Glutamatergic neuron (in vitro differentiated cells): Measurements from ENCODE around the gene MAP3K20. TPM values are rescaled to one million over a fixed set of nuclear protein-coding genes. Genes with fewer than 3 reads are reported as not detected.

Experiments
- DNase-seq: peaks from one replicate; pipeline ENCODE4 v3.0.0; 2022
- H3K27ac Mint-ChIP-seq: one replicate; pipeline ENCODE4 v1.8.0; 2020; ENCODE audit warnings: mild to moderate bottlenecking, mixed read lengths, inconsistent platforms; ENCODE audit not compliant: unreplicated experiment
- H3K27me3 Mint-ChIP-seq: one replicate; pipeline ENCODE4 v1.8.0; 2020; ENCODE audit warnings: mild to moderate bottlenecking, moderate library complexity, mixed read lengths, inconsistent platforms; ENCODE audit not compliant: unreplicated experiment
- H3K36me3 Mint-ChIP-seq: one replicate; pipeline ENCODE4 v1.8.0; 2020; ENCODE audit warnings: mild to moderate bottlenecking, mixed read lengths, inconsistent platforms; ENCODE audit not compliant: unreplicated experiment
- H3K4me1 Mint-ChIP-seq: one replicate; pipeline ENCODE4 v1.8.0; 2020; ENCODE audit warnings: mild to moderate bottlenecking, low read depth, mixed read lengths, inconsistent platforms; ENCODE audit not compliant: unreplicated experiment
- H3K4me3 Mint-ChIP-seq: one replicate; pipeline ENCODE4 v1.8.0; 2020; ENCODE audit warnings: mild to moderate bottlenecking, mixed read lengths, inconsistent platforms; ENCODE audit not compliant: unreplicated experiment
- H3K9me3 Mint-ChIP-seq: one replicate; pipeline ENCODE4 v1.8.0; 2020; ENCODE audit warnings: mild to moderate bottlenecking, moderate library complexity, mixed read lengths, inconsistent platforms; ENCODE audit not compliant: unreplicated experiment
- CTCF ChIP-seq: fragments of 200-600 bp; sonication (generic); IDR thresholded peaks from one replicate; pipeline ENCODE4 v1.5.0; 2021; ENCODE audit not compliant: partially characterized antibody, unreplicated experiment
- total RNA-seq: library from RNA; stranded (reverse); fragmentation: NEBNext Ultra II Directional; extraction: Animal tissue kit (Norgen Biotek cat#: 25700); gene quantifications from one replicate; pipeline ENCODE4 v1.2.1, GENCODE V29; 2021; ENCODE audit not compliant: unreplicated experiment

MAP3K20 gene
- total RNA-seq, 1 donor from 2014 or later = 0.76 TPM

DNA sequence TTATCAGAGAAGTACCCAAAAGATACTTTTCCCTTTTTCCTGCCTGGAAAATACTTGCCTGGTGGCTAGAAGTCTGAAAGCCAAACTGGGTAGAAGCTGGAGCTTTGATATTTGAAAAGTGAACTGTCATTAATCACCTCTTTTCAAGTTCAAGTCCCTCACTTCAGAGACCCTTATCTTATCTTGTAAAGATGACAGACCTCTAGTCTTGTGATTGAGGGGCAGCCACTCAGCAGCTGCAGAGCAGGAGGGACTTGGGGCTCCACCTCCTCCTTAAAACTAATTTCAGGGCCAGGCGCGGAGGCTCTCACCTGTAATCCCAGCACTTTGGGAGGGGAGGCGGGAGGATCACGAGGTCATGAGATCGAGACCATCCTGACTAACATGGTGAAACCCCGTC is 214.9 kb downstream of the MAP3K20 start:
- H3K9me3 Mint-ChIP-seq = no peaks in the 10 kb centered on the region
- no peaks in the 10 kb centered on the region for H3K4me1 Mint-ChIP-seq
- no peak overlapping the region for H3K27ac Mint-ChIP-seq
- no peaks in the 10 kb centered on the region for H3K27me3 Mint-ChIP-seq
- no peak for DNase-seq
- no peaks in the 10 kb centered on the region for H3K36me3 Mint-ChIP-seq
- TF ChIP-seq CTCF = no peak
- H3K4me3 Mint-ChIP-seq = no peak overlapping the region

DNA sequence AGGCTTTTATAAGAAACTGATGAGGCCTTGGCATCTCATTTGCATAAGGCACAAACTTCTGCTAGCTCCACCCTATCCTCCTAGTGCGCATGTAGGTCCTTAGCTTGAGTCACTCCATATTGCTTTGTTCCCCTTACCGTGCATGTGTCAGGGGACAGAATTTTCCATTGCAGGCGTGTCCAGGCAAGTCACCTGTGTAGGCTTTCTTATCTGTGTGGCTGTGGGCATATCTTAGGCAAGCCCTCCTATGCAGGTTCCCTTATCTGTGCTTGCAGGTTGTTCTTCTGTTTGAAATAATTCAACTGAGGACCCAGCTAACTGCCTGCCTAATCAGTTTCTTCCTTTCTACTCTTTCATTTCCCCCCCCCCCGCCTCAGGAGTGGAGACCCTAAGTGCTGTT is 215.8 kb downstream of the MAP3K20 start:
- no peak for TF ChIP-seq CTCF
- H3K36me3 Mint-ChIP-seq = peaks cover 3% of the 10 kb centered on the region

GRCh38 chr2:173296235-173296634 is 220.6 kb downstream of the MAP3K20 start:
- Mint-ChIP-seq H3K27me3 (peaks cover under 1% of the 10 kb centered on the region), H3K36me3 (peaks cover 12% of the 10 kb centered on the region), H3K27ac (no peak overlapping the region), H3K4me1 (no peaks in the 10 kb centered on the region), H3K4me3 (no peak overlapping the region), H3K9me3 (peaks cover 6% of the 10 kb centered on the region)
- TF ChIP-seq CTCF = no peak
- no peak for DNase-seq

More for the DNA sequence above, 215.8 kb downstream of the MAP3K20 start:
- Mint-ChIP-seq H3K4me1 (no peaks in the 10 kb centered on the region), H3K27me3 (no peaks in the 10 kb centered on the region), H3K4me3 (no peak overlapping the region), H3K27ac (no peak overlapping the region), H3K9me3 (peaks cover 2% of the 10 kb centered on the region)
- no peak for DNase-seq

DNA sequence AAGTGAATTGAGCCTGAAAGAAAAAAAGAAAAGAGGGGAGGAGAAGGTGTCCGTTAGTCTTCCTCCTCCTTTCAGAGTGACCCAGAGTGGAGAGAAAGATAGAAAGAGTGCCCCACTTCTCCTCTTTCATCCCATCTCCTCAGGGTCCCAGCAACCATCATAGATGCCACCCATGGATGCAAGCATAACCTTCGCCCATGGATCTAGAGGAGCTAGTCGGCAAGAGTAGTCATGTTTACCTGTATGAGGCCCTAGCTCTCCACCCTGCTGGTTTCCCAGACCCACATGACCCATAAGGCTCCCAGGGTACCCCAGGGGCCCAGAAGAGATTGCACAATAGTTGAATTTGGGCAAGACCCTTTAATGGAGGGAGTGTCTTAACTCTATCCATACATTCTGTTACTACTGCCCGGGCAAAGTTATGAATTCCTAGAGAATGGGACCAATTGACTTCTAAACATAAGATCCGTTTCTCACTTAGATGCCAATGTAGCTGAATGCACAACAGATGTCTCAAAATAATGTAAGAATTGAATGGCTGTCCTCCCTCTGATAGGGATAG is 223.0 kb downstream of the MAP3K20 start:
- Mint-ChIP-seq H3K4me1 (no peaks in the 10 kb centered on the region), H3K36me3 (peaks cover 16% of the 10 kb centered on the region), H3K27me3 (peaks cover 2% of the 10 kb centered on the region), H3K4me3 (no peak overlapping the region), H3K27ac (no peak overlapping the region), H3K9me3 (peaks cover 11% of the 10 kb centered on the region)
- DNase-seq = no peak
- TF ChIP-seq CTCF = no peak

DNA sequence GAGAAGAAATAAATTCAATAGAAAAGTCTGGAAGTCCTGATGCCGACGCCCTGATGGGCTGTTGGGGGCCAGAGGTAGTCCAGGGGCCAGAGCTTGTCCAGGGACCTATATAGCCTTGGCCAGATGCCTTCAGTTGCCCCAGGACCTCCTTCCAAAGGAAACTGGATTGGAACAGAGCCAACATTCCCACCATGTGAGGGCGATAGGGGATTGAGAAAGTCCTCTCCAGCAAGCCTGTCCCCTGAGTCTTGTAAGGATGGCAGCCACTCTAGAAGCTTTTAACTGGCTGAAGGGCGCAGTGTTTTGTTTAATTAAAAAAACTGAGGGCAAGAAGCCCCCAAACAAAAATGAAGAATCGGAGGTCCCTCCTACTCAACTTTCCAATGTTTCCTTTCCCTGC is 224.1 kb downstream of the MAP3K20 start:
- peaks cover 20% of the 10 kb centered on the region for H3K36me3 Mint-ChIP-seq
- no peak overlapping the region for H3K4me3 Mint-ChIP-seq
- no peak for TF ChIP-seq CTCF
- H3K27ac Mint-ChIP-seq = no peak overlapping the region
- no peak for DNase-seq
- H3K4me1 Mint-ChIP-seq = no peaks in the 10 kb centered on the region
- peaks cover 2% of the 10 kb centered on the region for H3K27me3 Mint-ChIP-seq
- H3K9me3 Mint-ChIP-seq = peaks cover 11% of the 10 kb centered on the region
